NCI-H1105 treated with DMSO at 0.1 percent for 48 hours (cell line): ENCODE data around the gene KCNJ3.

Experiments used
- DNase-seq: peaks from one replicate; lab custom pipeline; 2025; lab: John Stamatoyannopoulos, UW

Gene KCNJ3

DNA sequence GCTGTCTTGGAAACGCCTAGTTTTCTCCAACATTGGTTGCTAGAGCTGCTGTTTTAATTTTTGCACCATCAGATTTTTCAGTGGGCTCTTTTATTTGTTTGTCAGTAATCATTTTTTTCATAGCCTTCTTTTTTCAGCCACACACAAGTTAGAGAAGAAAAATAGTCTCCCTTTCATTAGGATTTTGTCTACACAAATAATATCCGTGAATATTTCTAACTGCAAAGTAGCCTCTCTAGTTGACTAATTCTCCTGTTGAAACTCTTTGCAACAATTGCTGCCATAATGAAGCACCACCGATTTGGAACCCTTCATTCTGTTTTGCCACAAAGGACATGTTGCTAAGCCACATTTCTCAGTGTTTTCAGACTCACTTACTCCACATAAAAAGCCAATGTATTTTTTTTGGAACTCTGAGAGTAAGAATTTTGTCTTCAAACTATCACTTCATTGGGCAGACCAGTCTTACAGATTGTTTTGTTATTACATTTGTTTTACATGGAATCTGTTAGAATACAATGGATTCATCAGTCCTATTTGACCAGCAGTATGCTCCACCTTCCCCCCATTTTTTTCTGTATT, 9.6 kb downstream of the KCNJ3 start:
- no peak for DNase-seq

DNA sequence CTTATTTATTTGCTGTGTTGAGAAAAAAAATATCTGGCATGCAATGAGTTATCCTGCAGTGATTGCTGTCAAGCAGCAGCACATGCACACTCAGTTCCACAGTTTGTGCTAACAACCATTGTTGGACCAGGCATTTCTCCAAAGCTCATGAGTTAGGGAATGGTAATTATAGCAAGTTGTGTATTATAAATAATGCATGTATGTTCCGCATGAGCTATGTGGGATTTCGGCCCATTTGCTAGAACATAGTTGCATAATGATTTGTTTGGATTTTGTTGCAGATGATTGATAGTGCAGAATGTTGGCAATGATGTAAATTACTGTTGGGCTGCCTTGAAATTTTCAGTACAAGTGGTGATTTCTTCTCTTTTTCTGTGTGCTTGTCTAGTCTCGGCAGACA, 10.7 kb downstream of the KCNJ3 start:
- no peak for DNase-seq

DNA sequence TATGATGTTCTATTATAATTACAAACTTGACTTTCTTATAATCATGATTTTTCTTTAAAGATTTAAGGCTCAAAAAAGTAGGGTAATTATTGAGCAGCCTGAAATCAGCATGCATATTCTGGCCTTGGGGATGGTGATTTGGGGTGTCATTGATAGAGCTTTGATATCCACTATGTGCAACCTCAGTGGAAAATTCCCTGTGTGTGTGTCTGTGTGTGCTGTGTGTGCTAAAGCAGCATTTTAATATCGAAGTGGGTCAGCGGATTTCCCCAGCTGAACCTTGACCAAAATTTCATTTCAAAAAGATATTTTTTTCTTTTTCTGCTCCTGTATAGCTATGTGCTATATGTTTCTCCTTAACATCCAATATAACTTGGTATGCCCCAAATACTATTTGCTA, 11.6 kb downstream of the KCNJ3 start:
- DNase-seq: no peak

DNA sequence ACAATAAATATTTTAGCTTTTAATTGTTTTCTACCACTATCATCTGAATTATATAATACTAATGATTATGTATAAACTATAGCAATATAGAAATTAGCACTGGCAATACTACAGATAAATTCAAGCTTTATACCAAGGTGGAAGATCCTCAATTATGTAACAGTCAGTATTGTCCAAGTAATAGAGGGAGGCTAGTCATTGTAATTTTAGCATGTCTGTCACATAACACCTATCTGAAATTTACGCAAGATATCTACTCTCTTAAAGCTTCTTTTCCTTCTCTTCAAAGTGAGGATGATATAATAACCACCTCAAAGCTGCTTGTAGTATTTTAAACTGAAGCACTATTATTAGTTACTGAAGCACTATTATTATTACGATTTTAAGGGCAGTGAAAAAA, 12.2 kb downstream of the KCNJ3 start:
- no peak for DNase-seq

DNA sequence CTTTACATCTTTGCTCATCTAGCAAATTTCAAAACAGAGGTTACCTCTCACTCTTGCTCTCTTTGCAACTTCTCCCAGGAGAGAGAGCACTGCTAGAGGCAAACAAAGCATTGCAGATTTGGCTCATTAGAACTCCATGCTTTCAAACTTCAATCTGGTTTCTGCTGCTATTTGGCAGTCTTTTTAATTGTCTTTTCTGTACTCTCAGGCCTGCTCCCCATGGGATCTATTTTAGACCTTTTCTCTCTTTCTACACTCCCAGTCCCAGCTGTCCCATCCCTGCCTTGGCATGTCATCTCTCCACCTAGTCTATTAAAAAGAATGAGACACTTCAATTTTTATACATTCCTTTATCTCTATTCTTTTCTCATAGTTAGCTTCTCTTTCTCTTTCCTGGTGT, 15.2 kb downstream of the KCNJ3 start:
- no peak for DNase-seq

DNA sequence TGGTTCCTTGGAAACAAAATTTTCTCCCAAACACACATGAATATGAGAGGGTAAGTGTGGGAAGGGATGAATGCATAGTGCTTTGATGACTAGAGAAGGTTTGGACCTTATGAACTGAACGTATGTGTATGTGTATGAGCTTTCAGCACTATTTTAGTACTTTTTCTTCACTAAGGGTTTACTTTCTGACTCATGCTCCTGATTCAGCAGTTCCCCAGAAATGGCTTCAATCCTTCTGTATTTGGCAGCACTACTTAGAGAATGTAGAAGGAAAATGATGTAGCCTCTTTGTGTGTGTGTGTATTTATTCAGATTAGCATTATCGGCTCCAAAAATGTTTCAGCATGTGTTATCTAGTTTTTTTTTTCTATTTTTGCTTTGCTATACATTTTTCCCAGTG, 22.2 kb downstream of the KCNJ3 start:
- DNase-seq: no peak

DNA sequence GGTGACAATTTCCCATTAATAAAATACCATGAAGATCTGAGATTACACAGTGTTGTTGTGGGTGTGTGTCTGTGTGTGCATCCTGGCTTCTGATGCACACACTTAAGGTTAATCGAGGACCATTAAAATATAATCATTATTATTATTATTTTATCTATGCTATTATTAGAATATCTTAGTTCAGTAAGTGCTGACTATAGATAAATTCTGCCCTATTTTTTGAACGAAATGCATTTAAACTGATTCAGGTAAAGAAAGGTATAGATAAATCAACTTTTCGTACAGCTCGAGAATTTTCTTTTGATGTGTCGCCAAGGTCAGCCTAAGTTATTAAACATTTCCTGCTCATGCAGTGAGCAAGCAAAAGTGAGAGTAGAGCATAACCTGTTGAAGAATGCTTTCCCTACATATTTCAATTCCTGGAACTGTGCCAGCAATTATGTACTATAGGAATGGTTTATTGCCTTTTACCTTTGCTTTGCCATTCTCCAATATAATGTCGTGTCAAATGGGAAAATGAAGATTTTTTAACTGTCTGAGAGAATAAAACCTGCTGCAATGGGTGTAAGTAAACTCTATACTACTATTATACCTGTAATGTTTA, 25.8 kb downstream of the KCNJ3 start:
- DNase-seq: no peak

DNA sequence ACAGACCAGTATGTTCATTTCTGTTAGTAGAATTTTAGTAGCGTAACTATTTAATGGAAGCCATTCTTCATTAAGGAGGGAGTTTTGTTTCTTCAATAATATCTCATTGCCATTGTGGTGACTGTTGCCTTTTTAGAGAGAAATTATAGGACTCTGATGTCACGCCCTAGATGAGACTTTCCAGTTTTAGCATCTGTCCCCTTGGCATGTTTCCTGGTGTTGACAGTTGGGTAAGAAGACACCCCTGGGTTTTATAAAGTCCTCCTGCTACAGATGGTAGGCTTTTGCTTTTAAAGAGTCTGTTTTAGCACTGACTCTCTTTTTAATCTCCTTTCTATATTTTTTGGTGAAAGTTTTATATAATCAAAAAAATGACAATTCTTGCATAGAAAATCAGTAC, 41.9 kb downstream of the KCNJ3 start:
- no peak for DNase-seq

DNA sequence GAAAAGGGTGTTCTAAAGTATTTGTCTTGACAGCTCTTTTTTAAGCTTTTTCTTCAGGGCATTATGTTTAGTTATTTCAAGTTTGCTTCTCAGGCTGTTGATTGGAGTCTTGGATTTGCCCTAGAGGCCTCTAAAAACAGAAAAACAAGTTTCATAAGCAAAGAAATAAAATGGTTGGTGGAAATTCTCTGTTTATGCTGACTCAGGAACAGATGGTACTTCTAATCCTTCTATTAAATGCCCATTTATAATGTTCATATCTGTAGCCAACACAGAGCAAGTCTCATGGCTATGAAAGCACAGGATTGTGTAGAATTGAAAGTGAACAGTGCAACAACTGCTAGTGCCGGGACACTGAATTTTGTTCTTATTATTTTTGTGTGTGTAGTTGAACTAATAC, 60.4 kb downstream of the KCNJ3 start:
- no peak for DNase-seq

DNA sequence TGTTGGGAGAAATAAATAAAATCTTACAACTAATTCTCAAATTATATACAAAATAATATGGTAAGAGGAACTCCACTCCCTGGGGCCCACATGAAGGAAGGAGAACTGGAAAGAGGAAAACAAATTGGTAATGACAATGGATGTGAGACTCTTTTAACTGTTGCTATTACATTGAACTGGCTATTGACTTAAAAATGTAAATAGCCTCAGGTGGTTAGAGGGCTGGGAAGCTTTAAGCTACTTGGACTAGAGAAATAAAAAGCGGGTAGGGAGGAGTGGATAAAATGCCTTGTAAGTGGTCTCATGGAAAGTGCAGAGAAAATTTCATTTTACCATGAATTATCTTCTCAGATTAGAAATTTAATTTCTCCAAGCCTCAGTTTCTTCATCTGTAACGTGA, 64.1 kb downstream of the KCNJ3 start:
- no peak for DNase-seq

DNA sequence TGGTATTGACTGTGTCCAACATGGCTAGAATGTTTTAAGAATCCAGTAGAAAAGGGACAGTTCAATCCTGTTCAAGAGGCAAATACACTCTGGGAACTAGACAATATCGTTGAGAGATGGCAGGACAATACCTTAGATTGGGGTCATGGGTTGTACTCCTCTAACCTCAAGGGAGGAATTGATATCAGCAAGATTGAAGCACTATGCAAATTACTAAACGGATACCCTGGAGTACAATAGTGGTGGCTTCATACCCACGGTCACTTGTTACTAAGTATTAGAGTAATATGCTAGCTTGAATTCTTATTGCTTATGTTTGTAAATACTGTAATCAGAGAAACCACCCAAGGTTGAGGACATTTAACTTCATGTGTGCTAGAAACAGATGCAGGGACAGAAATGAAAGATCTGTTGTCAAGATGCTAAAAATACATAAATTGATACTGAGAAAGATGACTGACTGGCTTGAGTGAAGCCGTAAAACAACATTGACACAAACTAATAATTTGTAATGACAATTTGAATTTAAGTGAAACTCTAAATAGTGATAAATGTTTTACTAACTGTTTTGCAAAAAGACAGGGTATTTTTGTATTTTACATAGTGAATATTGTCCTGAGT, 73.3 kb downstream of the KCNJ3 start:
- DNase-seq: no peak

DNA sequence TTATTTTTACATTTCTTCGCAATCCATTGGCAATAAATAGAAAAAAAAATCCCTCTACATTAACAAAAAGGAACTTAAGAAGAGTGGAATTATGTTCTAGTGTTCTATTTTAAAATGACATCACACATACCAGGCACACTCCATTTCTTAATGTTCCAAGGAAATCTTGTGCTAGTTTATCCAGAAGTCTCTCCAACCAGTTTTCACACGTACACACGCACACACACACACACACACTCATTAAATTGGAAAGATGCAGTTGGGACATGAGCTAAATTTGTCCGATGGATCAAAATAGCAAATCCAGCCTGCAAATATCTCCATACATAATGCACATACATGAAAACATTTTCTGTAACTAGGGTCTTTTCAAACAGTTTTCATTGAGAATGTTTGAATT, 78.3 kb downstream of the KCNJ3 start:
- no peak for DNase-seq

DNA sequence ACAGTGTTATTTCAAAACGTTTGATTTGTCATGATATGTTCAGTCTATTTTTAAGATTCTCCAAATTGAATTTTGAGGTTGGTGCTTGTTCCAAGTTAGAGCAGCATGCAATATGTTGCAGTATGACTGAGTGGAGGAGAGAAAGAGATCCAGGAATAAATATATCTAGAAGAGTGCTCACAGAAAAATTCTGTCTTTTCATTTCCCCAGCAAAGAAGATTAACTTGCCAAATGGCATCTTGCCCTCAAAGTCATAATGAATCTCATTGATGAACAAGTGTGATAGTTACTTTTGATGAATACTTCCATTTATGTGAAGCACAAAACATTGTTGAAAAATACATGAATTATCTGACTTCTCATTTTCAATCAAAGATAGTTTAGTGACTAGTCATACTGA, 95.9 kb downstream of the KCNJ3 start:
- DNase-seq: no peak

DNA sequence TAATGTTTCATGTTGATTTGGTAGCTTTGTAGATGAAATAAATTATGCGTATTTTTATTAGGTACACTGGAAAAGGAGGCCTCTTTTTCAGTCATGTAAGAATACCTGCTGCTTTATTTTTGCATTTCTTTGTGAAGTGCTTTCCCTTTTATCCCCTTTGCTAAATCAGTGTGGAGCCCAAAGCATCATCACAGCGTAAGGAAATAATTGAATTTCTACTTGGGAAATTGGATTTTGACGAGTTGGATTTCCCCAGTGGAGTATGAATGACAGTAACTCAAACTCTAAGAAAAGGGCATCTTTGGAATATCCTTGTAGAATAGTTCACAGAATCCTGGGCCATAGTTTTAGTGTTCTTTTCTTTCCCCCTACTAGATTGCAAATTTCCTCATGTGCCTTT, 97.2 kb downstream of the KCNJ3 start:
- no peak for DNase-seq

DNA sequence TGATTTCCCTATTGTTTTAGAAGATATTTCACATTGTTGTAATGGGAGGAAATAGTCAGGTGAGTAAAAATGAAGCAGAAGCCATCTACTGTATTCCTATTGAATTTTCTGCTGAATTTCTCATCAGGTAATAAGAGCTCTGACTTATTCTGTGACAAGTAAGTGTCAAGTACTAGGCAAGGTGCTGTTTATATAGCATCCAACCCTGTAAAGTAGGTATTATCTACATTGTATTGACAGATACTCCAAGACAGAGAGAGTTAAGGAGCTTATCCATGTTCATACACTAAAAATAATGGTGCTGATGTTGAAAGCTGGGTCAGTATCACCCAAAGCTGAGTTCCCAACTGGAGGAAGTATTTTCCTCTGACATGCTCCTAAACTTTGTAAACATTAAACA, 106.0 kb downstream of the KCNJ3 start:
- no peak for DNase-seq

DNA sequence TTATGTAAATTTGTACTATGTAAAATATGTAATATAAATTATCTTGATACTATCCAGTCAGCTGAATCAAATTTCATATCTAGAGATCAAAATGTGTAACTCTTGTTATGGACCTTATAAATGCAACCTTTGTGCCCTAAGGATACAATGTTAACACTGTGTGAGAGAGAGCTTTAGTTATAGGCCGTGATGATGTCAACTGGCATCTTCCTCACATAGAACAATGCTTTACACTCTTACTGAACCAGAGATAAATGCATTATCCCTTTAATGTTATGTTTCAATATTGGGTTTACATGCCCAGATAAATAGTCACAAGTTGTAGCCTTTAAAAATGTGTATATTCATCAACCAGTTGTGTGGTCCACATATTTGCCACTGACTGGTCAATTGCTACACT, 115.1 kb downstream of the KCNJ3 start:
- no peak for DNase-seq

DNA sequence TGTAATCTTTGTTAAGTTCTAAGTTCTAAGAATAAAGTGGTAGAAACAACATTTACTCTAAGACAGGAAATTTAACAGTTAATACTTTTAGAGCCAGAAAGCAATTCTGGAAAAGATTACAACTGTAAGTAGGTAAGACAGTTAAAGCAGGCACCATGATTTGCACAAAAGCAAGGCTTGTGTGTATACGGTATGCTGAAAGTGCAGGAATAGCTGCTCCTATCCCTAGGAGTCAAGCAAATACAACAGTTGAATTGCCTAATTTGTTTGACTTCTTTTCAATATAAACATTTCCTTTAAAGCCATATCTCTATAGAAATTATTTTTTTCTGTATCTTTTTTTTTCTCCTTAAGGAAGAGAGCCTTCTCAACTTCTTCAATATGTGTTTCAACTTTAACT, 116.4 kb downstream of the KCNJ3 start:
- DNase-seq: no peak

DNA sequence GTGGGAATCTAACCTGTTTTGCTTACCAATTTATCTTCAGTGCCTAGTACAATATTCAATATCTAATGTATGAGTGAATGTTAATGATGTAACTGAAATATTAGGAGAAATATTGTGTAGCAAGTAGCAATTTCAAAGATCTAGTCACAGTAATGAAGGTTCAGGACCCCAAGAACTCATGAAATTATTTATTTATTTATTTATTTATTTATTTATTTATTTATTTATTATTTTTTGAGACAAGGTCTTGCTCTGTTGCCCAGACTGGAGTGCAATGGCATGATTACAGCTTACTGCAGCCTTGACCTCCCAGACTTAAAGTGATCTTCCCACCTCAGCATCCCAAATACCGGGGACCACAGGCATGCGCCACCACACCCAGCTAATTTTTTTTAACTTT, 126.9 kb downstream of the KCNJ3 start:
- DNase-seq: no peak

DNA sequence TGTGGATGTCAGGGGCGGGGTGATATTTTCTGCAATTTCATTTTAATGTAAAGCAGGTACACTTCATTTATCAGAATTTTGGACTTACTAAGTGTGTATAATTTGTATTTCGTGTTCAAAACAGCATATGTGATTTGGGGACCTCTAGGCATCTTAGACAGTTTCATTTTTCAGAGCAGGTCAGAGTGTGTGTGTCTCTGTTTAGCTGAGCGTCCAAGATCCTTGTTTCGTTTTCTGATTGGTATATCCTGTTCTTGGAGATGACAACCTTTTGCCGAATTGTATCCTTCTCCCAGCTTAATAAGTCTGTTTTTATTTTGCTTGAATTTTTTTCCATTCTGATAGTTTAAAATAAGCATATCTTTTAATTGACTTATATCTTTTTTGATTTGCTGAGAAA, 128.3 kb downstream of the KCNJ3 start:
- no peak for DNase-seq

DNA sequence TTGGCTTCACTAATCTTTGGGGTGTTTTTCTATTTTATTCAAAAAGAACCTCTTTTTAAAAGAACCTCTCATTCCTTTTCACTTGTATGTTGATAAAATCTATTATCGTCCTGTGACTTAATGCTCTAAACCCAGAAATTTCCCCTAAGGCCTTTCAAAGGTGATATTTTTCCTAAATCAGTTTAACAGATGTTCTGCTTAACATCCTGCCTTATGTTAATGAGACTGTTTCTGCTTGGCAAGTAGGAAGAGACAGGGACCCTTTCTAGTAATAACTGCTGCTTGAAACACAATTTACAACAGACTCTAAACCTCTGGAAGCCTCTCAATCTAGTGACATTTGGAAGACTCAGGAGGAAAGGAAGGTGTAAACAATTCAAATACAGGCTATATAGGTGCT, 128.8 kb downstream of the KCNJ3 start:
- no peak for DNase-seq

DNA sequence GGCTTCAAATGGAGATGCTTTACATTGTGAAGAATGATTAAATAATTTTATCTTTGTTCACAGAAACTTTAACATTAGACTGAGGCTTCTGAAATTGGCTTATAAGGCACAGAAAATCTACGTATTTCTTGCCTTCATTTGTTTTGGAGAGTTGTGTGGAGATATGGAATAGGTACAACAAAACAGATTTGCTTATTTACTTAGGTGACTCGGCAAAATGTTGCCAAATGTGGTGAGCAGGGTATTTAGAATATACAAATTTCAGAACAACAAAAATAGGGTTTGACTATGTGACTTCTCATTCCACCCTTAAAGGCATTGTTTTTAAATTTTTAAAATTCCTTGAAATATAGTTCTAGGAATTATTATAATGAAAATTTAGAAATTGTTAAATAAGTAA, 134.2 kb downstream of the KCNJ3 start:
- DNase-seq: no peak

DNA sequence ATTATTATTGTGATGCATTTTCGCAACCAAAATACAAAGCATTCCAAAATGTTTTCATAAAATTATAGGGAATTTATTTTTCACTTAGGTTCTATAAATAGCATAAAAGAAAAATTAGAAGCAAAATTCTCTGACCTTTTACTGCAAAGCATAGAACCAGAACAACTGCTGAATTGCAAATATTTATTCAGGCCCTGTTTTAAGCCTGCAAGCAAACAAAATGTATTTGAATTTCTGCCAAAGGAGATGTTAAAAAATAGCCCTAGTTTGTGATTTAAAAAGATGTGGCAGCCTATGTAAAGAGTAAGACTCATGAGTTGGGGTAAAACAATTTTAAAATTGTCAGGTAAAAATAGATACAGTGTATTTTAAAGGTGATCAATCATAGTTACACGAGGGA, 138.1 kb downstream of the KCNJ3 start:
- no peak for DNase-seq

DNA sequence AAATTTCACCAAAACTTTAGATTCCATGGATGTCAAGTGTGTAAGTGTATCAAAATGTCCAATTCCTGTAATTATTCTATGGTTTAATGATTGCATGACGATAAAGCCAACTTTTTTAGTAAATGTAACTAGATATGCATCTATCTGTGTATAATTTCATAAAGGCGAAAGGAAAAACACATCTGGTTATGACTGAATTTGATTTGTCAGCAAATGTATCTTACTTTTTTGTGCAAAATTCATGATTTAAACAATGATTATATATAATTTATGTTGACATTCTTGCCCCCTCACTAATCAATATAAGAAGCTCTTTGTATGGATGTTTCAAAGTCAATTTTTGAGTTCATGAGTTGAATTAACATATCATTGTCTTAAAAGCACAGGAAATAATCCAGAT, 138.5 kb downstream of the KCNJ3 start:
- DNase-seq: no peak

DNA sequence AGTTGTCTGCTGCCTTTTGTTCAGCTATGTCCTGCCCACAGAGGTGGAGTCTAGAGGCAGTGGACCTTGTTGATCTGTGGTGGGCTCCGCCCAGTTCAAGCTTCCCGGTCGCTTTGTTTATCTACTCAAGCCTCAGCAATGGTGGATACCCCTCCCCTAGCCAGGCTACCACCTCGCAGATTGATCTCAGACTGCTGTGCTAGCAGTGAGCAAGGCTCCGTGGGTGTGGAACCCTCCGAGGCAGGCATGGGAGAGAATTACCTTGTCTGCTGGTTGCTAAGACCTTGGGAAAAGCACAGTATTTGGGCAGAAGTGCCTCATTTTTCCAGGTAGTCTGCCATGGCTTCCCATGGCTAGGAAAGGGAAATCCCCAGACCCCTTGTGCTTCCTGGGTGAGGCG, 146.0 kb downstream of the KCNJ3 start:
- DNase-seq: no peak
